Hepatocyte (in vitro differentiated cells): ENCODE measurements around the gene SAMD11. TPM values are rescaled to one million over a fixed set of nuclear protein-coding genes. Genes with fewer than 3 reads are reported as not detected.
"Not testable (repeated sequence)": the region's sequence is repeated elsewhere in the genome, so short reads cannot be mapped to it uniquely, and the experiment has no call there.

Experiments used
- DNase-seq: peaks from one replicate; pipeline ENCODE4 v3.0.0-alpha.2; 2016; ENCODE audit warnings: low spot score
- H2AFZ ChIP-seq: fragments of 200-600 bp; sonication (generic); 2 replicates; pipeline ENCODE4 v1.6.0; 2016; ENCODE audit warnings: antibody characterized with exemption, mild to moderate bottlenecking
- H3K27ac ChIP-seq: fragments of 200-600 bp; sonication (generic); 2 replicates; pipeline ENCODE4 v1.5.1; 2016; ENCODE audit warnings: mild to moderate bottlenecking
- H3K27me3 ChIP-seq: fragments of 200-600 bp; sonication (generic); 2 replicates; pipeline ENCODE4 v1.6.1; 2016
- H3K36me3 ChIP-seq: fragments of 200-600 bp; sonication (generic); replicated peaks from 2 replicates; pipeline ENCODE4 v1.5.1; 2016; ENCODE audit warnings: low read depth; ENCODE audit not compliant: insufficient read depth
- H3K4me1 ChIP-seq: fragments of 200-600 bp; sonication (generic); 2 replicates; pipeline ENCODE4 v1.5.1; 2016; ENCODE audit warnings: mild to moderate bottlenecking, moderate library complexity; ENCODE audit not compliant: insufficient read depth
- H3K4me2 ChIP-seq: fragments of 200-600 bp; sonication (generic); 2 replicates; pipeline ENCODE4 v1.6.0; 2016
- H3K4me3 ChIP-seq: fragments of 200-600 bp; sonication (generic); 2 replicates; pipeline ENCODE4 v1.5.1; 2016; ENCODE audit warnings: mild to moderate bottlenecking
- H3K79me2 ChIP-seq: fragments of 200-600 bp; sonication (generic); 2 replicates; pipeline ENCODE4 v1.6.0; 2017; ENCODE audit warnings: mild to moderate bottlenecking
- H3K9me2 ChIP-seq: fragments of 200-600 bp; sonication (generic); replicated peaks from 2 replicates; pipeline ENCODE4 v1.6.0; 2017; ENCODE audit warnings: mild to moderate bottlenecking; ENCODE audit not compliant: insufficient read depth
- H3K9me3 ChIP-seq: fragments of 200-600 bp; sonication (generic); 2 replicates; pipeline ENCODE4 v1.5.1; 2016; ENCODE audit warnings: low read depth, mild to moderate bottlenecking
- H4K20me1 ChIP-seq: fragments of 200-600 bp; sonication (generic); 2 replicates; pipeline ENCODE4 v1.6.0; 2016; ENCODE audit warnings: mild to moderate bottlenecking; ENCODE audit not compliant: insufficient read depth, poor library complexity, severe bottlenecking
- EZH2 ChIP-seq: fragments of 200-600 bp; sonication (generic); IDR thresholded peaks from 2 replicates; pipeline ENCODE4 v1.6.1; 2016; ENCODE audit warnings: antibody characterized with exemption, mild to moderate bottlenecking, borderline replicate concordance
- EZH2phosphoT487 ChIP-seq: fragments of 200-600 bp; sonication (generic); IDR thresholded peaks from one replicate; pipeline ENCODE4 v1.6.1; 2018; ENCODE audit warnings: antibody characterized with exemption, mild to moderate bottlenecking, low read depth, moderate library complexity; ENCODE audit not compliant: unreplicated experiment, severe bottlenecking
- whole genome bisulfite sequencing: methylation state at CpG from one replicate; pipeline ENCODE4 v1.1.6; 2016; ENCODE audit warnings: low lambda C conversion rate; ENCODE audit errors: missing lambda C conversion rate; 5-methylcytosine and 5-hydroxymethylcytosine counted together
- polyA plus RNA-seq: library from polyadenylated mRNA; unstranded; fragments of >200 nt; fragmentation: Nextera tagmentation; extraction: Ambion mirVana; gene quantifications from 2 replicates; pipeline ENCODE4 v1.2.1, GENCODE V29; 2016
- total RNA-seq: library from RNA; depleted of rRNA; stranded (reverse); fragments of >200 nt; gene quantifications from 2 replicates; pipeline ENCODE4 v1.2.3, GENCODE V29; 2014
- TF ChIP-seq, protein P1 (sequence below): fragments of 200-600 bp; sonication (generic); IDR thresholded peaks from 2 replicates; pipeline ENCODE4 v1.5.1; 2016; ENCODE audit warnings: antibody characterized with exemption, mild to moderate bottlenecking; ENCODE audit not compliant: poor library complexity

The SAMD11 gene
- total and polyA plus RNA-seq, 2 experiments from 2014 or later, result 9.5 to 17.1 TPM

- Histone ChIP-seq H3K4me3 (no peak overlapping the region), H3K27me3 (peaks cover 22% of the 10 kb centered on the region), H3K9me3 (no peaks in the 10 kb centered on the region), H2AFZ (no peak overlapping the region), H3K4me1 (peaks cover 36% of the 10 kb centered on the region), H3K79me2 (no peaks in the 10 kb centered on the region), H3K27ac (peak overlapping the region; percentile 12), H3K4me2 (no peak overlapping the region), H3K36me3 (no peaks in the 10 kb centered on the region), H3K9me2 (no peaks in the 10 kb centered on the region), H4K20me1 (no peaks in the 10 kb centered on the region)
- TF ChIP-seq EZH2phosphoT487 (no peak), EZH2 (no peak)
- TF ChIP-seq, protein P1, sequence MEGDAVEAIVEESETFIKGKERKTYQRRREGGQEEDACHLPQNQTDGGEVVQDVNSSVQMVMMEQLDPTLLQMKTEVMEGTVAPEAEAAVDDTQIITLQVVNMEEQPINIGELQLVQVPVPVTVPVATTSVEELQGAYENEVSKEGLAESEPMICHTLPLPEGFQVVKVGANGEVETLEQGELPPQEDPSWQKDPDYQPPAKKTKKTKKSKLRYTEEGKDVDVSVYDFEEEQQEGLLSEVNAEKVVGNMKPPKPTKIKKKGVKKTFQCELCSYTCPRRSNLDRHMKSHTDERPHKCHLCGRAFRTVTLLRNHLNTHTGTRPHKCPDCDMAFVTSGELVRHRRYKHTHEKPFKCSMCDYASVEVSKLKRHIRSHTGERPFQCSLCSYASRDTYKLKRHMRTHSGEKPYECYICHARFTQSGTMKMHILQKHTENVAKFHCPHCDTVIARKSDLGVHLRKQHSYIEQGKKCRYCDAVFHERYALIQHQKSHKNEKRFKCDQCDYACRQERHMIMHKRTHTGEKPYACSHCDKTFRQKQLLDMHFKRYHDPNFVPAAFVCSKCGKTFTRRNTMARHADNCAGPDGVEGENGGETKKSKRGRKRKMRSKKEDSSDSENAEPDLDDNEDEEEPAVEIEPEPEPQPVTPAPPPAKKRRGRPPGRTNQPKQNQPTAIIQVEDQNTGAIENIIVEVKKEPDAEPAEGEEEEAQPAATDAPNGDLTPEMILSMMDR, result no peak
- WGBS, result 76% methylated on average over 28 of the region's 28 CpGs
- DNase-seq, result no peak
Measured at GRCh38 chr1:944341-945325, 20.9 kb downstream of the SAMD11 start.

DNA sequence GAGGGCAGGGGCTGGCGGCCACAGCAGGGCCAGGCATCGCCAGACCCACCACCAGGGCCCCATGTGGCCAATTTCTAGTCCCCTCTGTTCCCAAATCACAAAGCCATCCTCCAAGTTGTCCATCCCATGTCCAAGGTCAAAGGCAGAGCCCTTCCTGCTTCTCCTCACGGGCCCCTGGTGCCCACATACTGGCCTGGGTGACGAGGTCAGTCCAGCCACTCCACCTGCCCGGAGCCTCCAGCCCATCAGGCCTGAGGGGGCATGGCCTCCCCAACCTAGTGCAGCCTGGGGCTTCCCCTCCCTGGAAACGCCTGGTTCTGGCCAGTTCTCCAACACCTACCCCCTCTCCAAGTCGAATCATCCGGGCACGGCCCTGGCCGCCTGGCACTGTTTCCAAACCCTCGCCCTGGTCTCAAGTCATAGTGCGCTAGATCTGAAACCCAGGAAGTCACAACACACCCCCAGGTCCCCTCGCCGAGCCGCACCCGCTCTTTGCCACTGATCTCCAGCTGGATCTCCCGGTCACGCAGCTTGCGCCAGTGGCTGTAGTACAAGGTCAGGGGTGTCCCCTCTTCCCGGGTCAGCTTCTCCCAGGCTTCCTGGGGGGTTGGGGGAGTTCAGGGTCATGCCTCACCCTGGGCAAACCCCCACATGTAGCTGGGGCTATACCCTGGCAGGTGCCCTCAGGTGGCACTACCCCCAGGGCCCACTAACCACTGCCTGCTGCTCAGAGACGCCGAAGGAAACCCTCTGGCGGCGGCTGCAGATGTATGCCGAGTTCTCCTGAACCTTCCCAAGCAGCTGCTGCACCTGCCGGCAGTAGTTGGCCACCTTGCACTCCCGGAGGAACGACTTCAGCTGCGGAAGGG is 22.2 kb downstream of the SAMD11 start:
- Histone ChIP-seq H3K9me3 (no peaks in the 10 kb centered on the region), H3K79me2 (no peaks in the 10 kb centered on the region), H3K4me2 (no peak overlapping the region), H3K4me3 (no peak overlapping the region), H4K20me1 (no peaks in the 10 kb centered on the region), H3K27me3 (peaks cover 14% of the 10 kb centered on the region), H3K36me3 (no peaks in the 10 kb centered on the region), H2AFZ (no peak overlapping the region), H3K9me2 (no peaks in the 10 kb centered on the region), H3K4me1 (peaks cover 25% of the 10 kb centered on the region), H3K27ac (no peak overlapping the region)
- 95% methylated on average over 29 of the region's 29 CpGs for WGBS
- no peak for DNase-seq
- no peak for TF ChIP-seq EZH2
- TF ChIP-seq EZH2phosphoT487, result no peak
- TF ChIP-seq, protein P1, result no peak

DNA sequence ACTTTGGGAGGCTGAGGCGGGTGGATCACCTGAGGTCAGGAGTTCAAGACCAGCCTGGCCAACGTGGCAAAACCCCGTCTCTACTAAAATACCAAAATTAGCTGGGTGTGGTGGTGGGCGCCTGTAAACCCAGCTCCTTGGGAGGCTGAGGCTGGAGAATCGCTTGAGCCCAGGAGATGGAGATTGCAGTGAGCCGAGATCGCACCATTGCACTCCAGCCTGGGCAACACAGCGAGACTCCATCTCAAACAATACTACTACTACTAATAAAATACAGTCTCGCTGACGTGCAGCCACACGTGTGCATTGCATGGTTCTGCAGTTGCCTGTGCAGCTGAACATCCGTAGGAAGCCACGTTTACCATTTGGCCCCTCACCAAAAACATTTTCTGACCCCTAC is 23.1 kb downstream of the SAMD11 start:
- not testable (repeated sequence) for H3K9me3 ChIP-seq, H3K27me3 ChIP-seq, H3K79me2 ChIP-seq, H2AFZ ChIP-seq, H4K20me1 ChIP-seq, DNase-seq, H3K9me2 ChIP-seq, H3K4me2 ChIP-seq, H3K4me3 ChIP-seq, H3K27ac ChIP-seq, H3K36me3 ChIP-seq
- 95% methylated on average over 13 of the region's 13 CpGs for WGBS
- H3K4me1 ChIP-seq, result peaks cover 18% of the 10 kb centered on the region

GRCh38 chr1:947958-948357 is 24.2 kb downstream of the SAMD11 start:
- Histone ChIP-seq H3K27me3 (peaks cover 2% of the 10 kb centered on the region), H3K9me3 (no peaks in the 10 kb centered on the region), H3K4me1 (peaks cover 6% of the 10 kb centered on the region), H3K9me2 (no peaks in the 10 kb centered on the region), H3K4me2 (no peak overlapping the region), H2AFZ (no peak overlapping the region), H3K27ac (no peak overlapping the region), H4K20me1 (no peaks in the 10 kb centered on the region), H3K79me2 (no peaks in the 10 kb centered on the region), H3K36me3 (no peaks in the 10 kb centered on the region), H3K4me3 (no peak overlapping the region)
- no peak for DNase-seq
- TF ChIP-seq EZH2, result no peak
- TF ChIP-seq EZH2phosphoT487, result no peak
- TF ChIP-seq, protein P1, result no peak
- WGBS, result 97% methylated on average over 13 of the region's 15 CpGs
